GM23248 (cell line): Measurements from ENCODE around the gene ZNF718. TPM values are rescaled to one million over a fixed set of nuclear protein-coding genes. Genes with fewer than 3 reads are reported as not detected.
"Not testable (repeated sequence)": the region's sequence is repeated elsewhere in the genome, so short reads cannot be mapped to it uniquely, and the experiment has no call there.

Experiments
- DNase-seq: peaks from one replicate; pipeline ENCODE4 v3.0.0-alpha.2; 2015
- H2AFZ ChIP-seq: fragments of 200-600 bp; sonication (generic); 2 replicates; pipeline ENCODE4 v1.6.1; 2016; ENCODE audit warnings: antibody characterized with exemption
- H3F3A ChIP-seq: fragments of 200-600 bp; sonication (generic); 2 replicates; pipeline ENCODE4 v1.6.1; 2016; ENCODE audit warnings: mild to moderate bottlenecking, antibody characterized with exemption, mixed run types; ENCODE audit not compliant: insufficient read depth
- H3K27ac ChIP-seq: fragments of 200-600 bp; sonication (generic); 2 replicates; pipeline ENCODE4 v1.5.1; 2016; ENCODE audit warnings: mild to moderate bottlenecking
- H3K27me3 ChIP-seq: fragments of 200-600 bp; sonication (generic); replicated peaks from 2 replicates; pipeline ENCODE4 v1.6.1; 2016; ENCODE audit warnings: mild to moderate bottlenecking; ENCODE audit not compliant: insufficient read depth
- H3K36me3 ChIP-seq: fragments of 200-600 bp; sonication (generic); 2 replicates; pipeline ENCODE4 v1.6.1; 2016; ENCODE audit warnings: low read depth, mild to moderate bottlenecking
- H3K4me1 ChIP-seq: fragments of 200-600 bp; sonication (generic); 2 replicates; pipeline ENCODE4 v1.6.1; 2016; ENCODE audit warnings: mild to moderate bottlenecking; ENCODE audit not compliant: insufficient read depth
- H3K4me2 ChIP-seq: fragments of 200-600 bp; sonication (generic); one replicate; pipeline ENCODE4 v1.6.1; 2016; ENCODE audit warnings: mild to moderate bottlenecking; ENCODE audit not compliant: unreplicated experiment
- H3K4me3 ChIP-seq: fragments of 200-600 bp; sonication (generic); 2 replicates; pipeline ENCODE4 v1.5.1; 2016; ENCODE audit warnings: mild to moderate bottlenecking
- H3K79me2 ChIP-seq: fragments of 200-600 bp; sonication (generic); 2 replicates; pipeline ENCODE4 v1.6.1; 2016; ENCODE audit warnings: mild to moderate bottlenecking; ENCODE audit not compliant: insufficient read depth
- H3K9ac ChIP-seq: fragments of 200-600 bp; sonication (generic); 2 replicates; pipeline ENCODE4 v1.6.1; 2016; ENCODE audit warnings: mild to moderate bottlenecking
- H3K9me2 ChIP-seq: fragments of 200-600 bp; sonication (generic); 2 replicates; pipeline ENCODE4 v1.6.1; 2016; ENCODE audit warnings: mixed run types, mild to moderate bottlenecking, moderate library complexity; ENCODE audit not compliant: insufficient read depth
- H3K9me3 ChIP-seq: fragments of 200-600 bp; sonication (generic); one replicate; pipeline ENCODE4 v1.6.1; 2017; ENCODE audit warnings: low read depth
- H4K20me1 ChIP-seq: fragments of 200-600 bp; sonication (generic); 2 replicates; pipeline ENCODE4 v1.6.0; 2016; ENCODE audit not compliant: insufficient read depth
- EZH2 ChIP-seq: fragments of 200-600 bp; sonication (generic); IDR thresholded peaks from 2 replicates; pipeline ENCODE4 v1.6.1; 2018; ENCODE audit warnings: antibody characterized with exemption, mild to moderate bottlenecking; ENCODE audit not compliant: insufficient read depth, poor library complexity, severe bottlenecking
- EZH2phosphoT487 ChIP-seq: fragments of 200-600 bp; sonication (generic); IDR thresholded peaks from 2 replicates; pipeline ENCODE4 v1.6.1; 2018; ENCODE audit warnings: antibody characterized with exemption, moderate library complexity, mild to moderate bottlenecking, low read depth; ENCODE audit not compliant: insufficient read depth
- WGBS, 2 experiments: methylation state at CpG; one replicate each; pipeline ENCODE4 v1.1.6; 2015 to 2017; ENCODE audit warnings: low lambda C conversion rate in 2 of 2, low coverage in 1 of 2; ENCODE audit errors: missing lambda C conversion rate in 2 of 2; 5-methylcytosine and 5-hydroxymethylcytosine counted together
- in situ Hi-C: fragments of 300-500 bp; cut with MboI; formaldehyde crosslinking; loops from 2 replicates; pipeline ENCODE4 v1.15.0; 2020
- polyA plus RNA-seq: library from polyadenylated mRNA; unstranded; fragments of >200 nt; fragmentation: Nextera tagmentation; extraction: Ambion mirVana; gene quantifications from 2 replicates; pipeline ENCODE4 v1.2.1, GENCODE V29; 2016
- total RNA-seq: library from RNA; depleted of rRNA; stranded (reverse); fragments of >200 nt; shearing (Covaris generic); gene quantifications from 2 replicates; pipeline ENCODE4 v1.2.3, GENCODE V29; 2014

The ZNF718 gene
- total and polyA plus RNA-seq, 2 experiments from 2014 or later = 2.7 to 5.8 TPM

- peak; percentile 0 for DNase-seq
- Histone ChIP-seq H3K36me3 (peaks cover 51% of the 10 kb centered on the region), H3K4me2 (no peak overlapping the region), H3K79me2 (no peaks in the 10 kb centered on the region), H3K9me3 (peaks cover 36% of the 10 kb centered on the region), H3K27ac (no peak overlapping the region), H3K4me1 (no peaks in the 10 kb centered on the region), H3K4me3 (no peak overlapping the region), H3K9me2 (no peaks in the 10 kb centered on the region), H3K9ac (no peak overlapping the region), H4K20me1 (no peaks in the 10 kb centered on the region), H2AFZ (no peak overlapping the region), H3F3A (peaks cover 14% of the 10 kb centered on the region), H3K27me3 (no peaks in the 10 kb centered on the region)
- TF ChIP-seq EZH2 (no peak), EZH2phosphoT487 (no peak)
- in situ Hi-C loops = no loop called here
- 96% methylated on average over 4 of the region's 4 CpGs for WGBS, 2 experiments
Measured at GRCh38 chr4:161496-162284, 37.4 kb downstream of the ZNF718 start.

- H3K4me3 ChIP-seq, H2AFZ ChIP-seq, H3K4me2 ChIP-seq, in situ Hi-C loops, H3K4me1 ChIP-seq, DNase-seq, H3F3A ChIP-seq, H3K9me2 ChIP-seq, H3K27ac ChIP-seq, H3K79me2 ChIP-seq, H3K9ac ChIP-seq, H4K20me1 ChIP-seq, H3K27me3 ChIP-seq: not testable (repeated sequence)
- Histone ChIP-seq H3K9me3 (peaks cover 12% of the 10 kb centered on the region), H3K36me3 (peaks cover 17% of the 10 kb centered on the region; the same call in 1 of the 2 replicates)
- WGBS, 2 experiments = 97 to 100% methylated on average over 3 of the region's 3 CpGs
Measured at GRCh38 chr4:169640-170039, 45.3 kb downstream of the ZNF718 start.

GRCh38 chr4:171318-171717 is 47.0 kb downstream of the ZNF718 start:
- H3K27me3 ChIP-seq, H3F3A ChIP-seq, H3K9ac ChIP-seq, H4K20me1 ChIP-seq, H2AFZ ChIP-seq, H3K79me2 ChIP-seq, DNase-seq, H3K4me2 ChIP-seq, H3K9me2 ChIP-seq, H3K4me3 ChIP-seq, in situ Hi-C loops, H3K9me3 ChIP-seq, H3K4me1 ChIP-seq, H3K27ac ChIP-seq: not testable (repeated sequence)
- 96 to 98% methylated on average over 9 to 10 of the region's 10 CpGs for WGBS, 2 experiments
- peaks cover 11% of the 10 kb centered on the region; the same call in 1 of the 2 replicates for H3K36me3 ChIP-seq

GRCh38 chr4:173666-174314 is 49.5 kb downstream of the ZNF718 start:
- Histone ChIP-seq H3K36me3 (peaks cover 11% of the 10 kb centered on the region; the same call in 1 of the 2 replicates), H3K4me1 (no peaks in the 10 kb centered on the region), H3K9me2 (no peaks in the 10 kb centered on the region), H3K27ac (no peak overlapping the region), H3K27me3 (no peaks in the 10 kb centered on the region), H3K4me3 (no peak overlapping the region), H3K4me2 (no peak overlapping the region), H3K9me3 (peaks cover 5% of the 10 kb centered on the region), H3F3A (no peaks in the 10 kb centered on the region), H3K9ac (no peak overlapping the region), H4K20me1 (no peaks in the 10 kb centered on the region), H2AFZ (no peak overlapping the region), H3K79me2 (no peaks in the 10 kb centered on the region)
- in situ Hi-C loops = no loop called here
- WGBS, 2 experiments = 66 to 72% methylated on average over 7 of the region's 7 CpGs
- no peak for TF ChIP-seq EZH2phosphoT487
- no peak for TF ChIP-seq EZH2
- no peak for DNase-seq
